Activated CD4-positive, alpha-beta memory T cell treated with anti-CD3 and anti-CD28 coated beads for 36 hours (primary cell): ENCODE results near the gene TJAP1. TPM values are rescaled to one million over a fixed set of nuclear protein-coding genes. Genes with fewer than 3 reads are reported as not detected.

Experiments used
- CTCF ChIA-PET: fragments of 350-600 bp; sonication (Branson Sonifier 250); formaldehyde crosslinking; loops from one replicate; lab custom pipeline; 2021; ENCODE audit warnings: antibody characterized with exemption, inconsistent platforms; lab: Charles Lee
- POLR2A ChIA-PET: fragments of 350-600 bp; sonication (Branson Sonifier 250); formaldehyde crosslinking; loops from one replicate; lab custom pipeline; 2021; ENCODE audit warnings: antibody characterized with exemption; lab: Charles Lee
- DNase-seq: peaks from one replicate; pipeline ENCODE4 v3.0.0-alpha.2; 2020
- H3K27ac Mint-ChIP-seq: one replicate; pipeline ENCODE4 v1.8.0; 2021; ENCODE audit warnings: mixed read lengths
- H3K27me3 Mint-ChIP-seq: one replicate; pipeline ENCODE4 v1.8.0; 2021; ENCODE audit warnings: mixed read lengths
- H3K36me3 Mint-ChIP-seq: one replicate; pipeline ENCODE4 v1.8.0; 2021; ENCODE audit warnings: mixed read lengths
- H3K4me1 Mint-ChIP-seq: one replicate; pipeline ENCODE4 v1.8.0; 2021; ENCODE audit warnings: low read depth, mixed read lengths
- H3K4me3 Mint-ChIP-seq: one replicate; pipeline ENCODE4 v1.8.0; 2021; ENCODE audit warnings: mild to moderate bottlenecking, mixed read lengths
- H3K9me3 Mint-ChIP-seq: one replicate; pipeline ENCODE4 v1.8.0; 2021; ENCODE audit warnings: mixed read lengths
- intact Hi-C: fragments of 100-400 bp; cut with micrococcal nuclease; formaldehyde crosslinking; loops from one replicate; pipeline ENCODE4 v1.15.1; 2023
- total RNA-seq, 2 experiments: library from RNA; stranded (reverse); gene quantifications; one replicate each; pipeline ENCODE4 v1.2.3, GENCODE V29; 2021

TJAP1 gene
- total RNA-seq, 2 experiments from 2014 or later = 30.5 to 36.2 TPM

DNA sequence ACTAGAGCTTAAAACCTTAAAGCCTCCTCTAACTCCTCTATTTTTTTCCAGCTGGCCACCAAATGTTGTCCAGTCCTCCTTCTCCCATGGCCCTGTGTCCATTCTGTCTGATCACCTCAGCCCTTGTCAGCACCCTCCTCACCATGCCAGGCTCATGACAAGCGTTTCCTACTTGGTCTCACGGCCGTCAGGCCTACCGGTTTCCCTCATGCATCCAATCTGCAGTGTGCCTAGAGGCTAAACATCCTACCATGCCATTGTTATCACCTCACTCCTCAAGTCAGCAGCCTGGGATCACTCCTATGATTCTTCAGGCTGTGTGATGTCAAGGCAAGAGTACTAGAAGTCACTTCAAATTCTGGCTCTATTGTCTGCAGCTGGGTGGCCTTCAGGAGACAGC lies 9.6 kb upstream of the TJAP1 start:
- intact Hi-C loops = no loop called here
- Mint-ChIP-seq H3K27ac (no peak overlapping the region), H3K27me3 (peaks cover 22% of the 10 kb centered on the region), H3K4me3 (no peak overlapping the region), H3K4me1 (no peaks in the 10 kb centered on the region), H3K36me3 (no peaks in the 10 kb centered on the region), H3K9me3 (no peaks in the 10 kb centered on the region)
- POLR2A ChIA-PET = no interaction called here
- CTCF ChIA-PET = interaction anchor here (1.2 kb wide), 1 partner anchor 39 kb away, joined by 5 read pairs; no protein-coding TSS in a partner anchor
- DNase-seq = no peak

DNA sequence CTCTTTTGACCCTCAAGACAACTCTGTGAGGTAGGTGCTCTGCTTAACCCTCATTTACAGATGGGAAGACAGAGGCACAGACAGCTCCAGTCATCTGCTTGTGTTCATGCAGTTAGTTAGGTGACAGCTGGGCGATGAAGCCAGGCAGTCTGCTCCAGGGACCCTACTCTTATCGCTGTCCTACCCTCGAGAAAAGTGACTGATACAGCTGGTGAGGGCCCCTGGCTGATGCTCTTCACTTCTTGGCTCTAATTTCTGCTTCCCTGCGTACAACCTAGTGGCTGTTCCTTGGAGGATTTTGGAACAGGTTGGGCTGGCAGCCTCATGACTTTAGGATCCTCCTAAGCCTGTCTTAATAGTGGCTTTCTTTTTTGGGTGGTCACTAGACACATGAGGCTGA lies 9.1 kb upstream of the TJAP1 start:
- intact Hi-C loops = no loop called here
- no peak for DNase-seq
- no peaks in the 10 kb centered on the region for H3K9me3 Mint-ChIP-seq
- no peak overlapping the region for H3K4me3 Mint-ChIP-seq
- POLR2A ChIA-PET = no interaction called here
- no peaks in the 10 kb centered on the region for H3K36me3 Mint-ChIP-seq
- no peak overlapping the region for H3K27ac Mint-ChIP-seq
- H3K4me1 Mint-ChIP-seq = no peaks in the 10 kb centered on the region
- CTCF ChIA-PET = interaction anchor here (1.2 kb wide), 1 partner anchor 39 kb away, joined by 5 read pairs; no protein-coding TSS in a partner anchor
- peaks cover 19% of the 10 kb centered on the region for H3K27me3 Mint-ChIP-seq

DNA sequence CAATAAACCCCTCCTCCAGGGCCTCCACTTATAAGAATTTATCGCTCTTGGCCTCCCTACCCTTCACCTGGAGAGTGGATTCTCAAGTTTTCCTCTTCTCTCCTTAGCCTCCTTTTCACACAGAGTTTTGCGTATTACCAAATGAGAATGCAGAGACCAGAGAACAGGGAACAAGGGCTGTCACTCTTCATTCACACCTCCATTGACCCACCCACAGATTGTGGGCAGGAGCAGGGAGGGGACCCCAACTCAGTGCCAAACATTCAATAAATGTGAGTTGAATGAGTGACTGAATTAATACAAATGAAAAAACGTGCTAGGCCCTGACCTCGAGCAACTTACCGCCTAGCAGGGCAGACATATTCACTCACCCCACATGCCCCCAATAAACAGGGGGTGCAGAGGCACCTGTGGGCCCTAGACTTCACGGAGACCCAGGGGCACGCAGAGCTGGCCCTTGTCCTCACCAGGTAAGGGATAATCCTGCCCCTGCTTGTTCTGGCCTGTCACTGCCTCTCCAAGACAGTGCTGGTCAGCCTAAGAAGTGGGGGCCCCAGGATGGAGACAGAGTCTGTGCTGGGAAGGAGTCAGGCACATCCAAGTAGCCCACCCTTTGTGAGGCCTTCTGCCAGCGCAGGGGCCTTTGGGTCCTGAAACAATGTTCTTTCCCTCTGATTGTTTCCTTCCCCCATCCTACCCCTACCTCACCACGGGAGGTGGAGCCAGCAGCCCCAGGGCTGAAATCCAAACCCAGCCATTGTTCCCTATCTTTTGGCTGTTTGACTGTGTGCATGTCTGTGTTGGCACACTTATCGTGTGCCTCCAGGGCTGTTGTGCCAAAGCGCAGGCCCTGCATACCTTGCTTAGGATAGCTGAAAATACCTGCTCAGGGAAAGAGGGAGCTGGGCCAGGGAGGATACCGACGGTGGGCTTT lies 8.4 kb upstream of the TJAP1 start:
- POLR2A ChIA-PET = no interaction called here
- Mint-ChIP-seq H3K9me3 (no peaks in the 10 kb centered on the region), H3K4me3 (no peak overlapping the region), H3K4me1 (no peaks in the 10 kb centered on the region), H3K27ac (no peak overlapping the region), H3K36me3 (no peaks in the 10 kb centered on the region), H3K27me3 (peaks cover 19% of the 10 kb centered on the region)
- CTCF ChIA-PET = no interaction called here
- intact Hi-C loops = no loop called here
- DNase-seq = no peak

DNA sequence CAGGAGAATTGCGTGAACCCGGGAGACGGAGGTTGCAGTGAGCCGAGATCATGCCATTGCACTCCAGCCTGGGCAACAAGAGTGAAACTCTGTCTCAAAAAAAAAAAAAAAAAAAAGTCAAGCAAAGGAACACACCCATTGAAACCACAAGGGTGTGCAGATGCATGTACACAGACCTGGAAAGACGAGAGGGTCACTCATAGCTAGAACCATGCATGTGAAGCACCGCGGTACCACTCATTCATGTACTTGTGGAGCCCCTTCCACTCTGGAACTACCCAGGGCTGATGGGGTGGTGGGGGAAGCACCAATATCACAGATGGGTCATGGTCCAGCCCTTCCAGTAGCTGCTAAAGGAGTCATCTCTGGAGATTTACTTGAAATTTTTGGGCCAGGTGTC lies 7.4 kb upstream of the TJAP1 start:
- H3K27ac Mint-ChIP-seq = no peak overlapping the region
- ChIA-PET CTCF (interaction anchor here (0.8 kb wide), 1 partner anchor 36 kb away, joined by 3 read pairs; no protein-coding TSS in a partner anchor), POLR2A (no interaction called here)
- H3K4me1 Mint-ChIP-seq = no peaks in the 10 kb centered on the region
- DNase-seq = peak; percentile 13
- H3K36me3 Mint-ChIP-seq = no peaks in the 10 kb centered on the region
- H3K27me3 Mint-ChIP-seq = peaks cover 18% of the 10 kb centered on the region
- no peak overlapping the region for H3K4me3 Mint-ChIP-seq
- H3K9me3 Mint-ChIP-seq = no peaks in the 10 kb centered on the region
- intact Hi-C loops = no loop called here

GRCh38 chr6:43471399-43471798 lies 6.0 kb upstream of the TJAP1 start:
- Mint-ChIP-seq H3K4me1 (no peaks in the 10 kb centered on the region), H3K36me3 (no peaks in the 10 kb centered on the region), H3K27me3 (peaks cover 15% of the 10 kb centered on the region), H3K9me3 (no peaks in the 10 kb centered on the region), H3K4me3 (no peak overlapping the region), H3K27ac (no peak overlapping the region)
- intact Hi-C loops = no loop called here
- DNase-seq = no peak
- CTCF ChIA-PET = interaction anchor here (0.8 kb wide), 1 partner anchor 36 kb away, joined by 3 read pairs; no protein-coding TSS in a partner anchor
- POLR2A ChIA-PET = no interaction called here

DNA sequence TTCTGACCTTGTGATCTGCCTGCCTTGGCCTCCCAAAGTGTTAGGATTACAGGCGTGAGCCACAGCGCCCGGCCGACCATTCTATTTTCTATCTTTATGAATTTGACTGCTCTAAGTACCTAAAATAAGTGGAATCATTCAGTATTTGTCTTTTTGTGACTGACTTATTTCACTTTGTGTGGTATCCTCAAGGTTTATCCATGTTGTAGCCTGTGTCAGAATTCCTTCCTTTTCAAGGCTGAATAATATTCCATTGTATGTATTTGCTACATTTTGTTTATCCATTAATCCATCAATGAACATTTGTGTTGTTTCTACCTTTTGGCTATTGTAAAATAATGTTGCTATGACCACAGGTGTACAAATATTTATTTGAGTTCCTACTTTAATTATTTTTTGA lies 4.9 kb upstream of the TJAP1 start:
- ChIA-PET POLR2A (no interaction called here), CTCF (no interaction called here)
- Mint-ChIP-seq H3K4me1 (peaks cover 10% of the 10 kb centered on the region), H3K36me3 (no peaks in the 10 kb centered on the region), H3K27ac (no peak overlapping the region), H3K4me3 (no peak overlapping the region), H3K27me3 (peaks cover 11% of the 10 kb centered on the region), H3K9me3 (no peaks in the 10 kb centered on the region)
- intact Hi-C loops = no loop called here
- no peak for DNase-seq

- no peak for DNase-seq
- H3K27me3 Mint-ChIP-seq = no peaks in the 10 kb centered on the region
- no peak overlapping the region for H3K27ac Mint-ChIP-seq
- no peak overlapping the region for H3K4me3 Mint-ChIP-seq
- no peaks in the 10 kb centered on the region for H3K36me3 Mint-ChIP-seq
- ChIA-PET CTCF (no interaction called here), POLR2A (no interaction called here)
- H3K9me3 Mint-ChIP-seq = no peaks in the 10 kb centered on the region
- peaks cover 33% of the 10 kb centered on the region for H3K4me1 Mint-ChIP-seq
- intact Hi-C loops = loop anchor here (5.0 kb wide), 1 partner anchor 93 kb away; no protein-coding TSS in a partner anchor
Measured at GRCh38 chr6:43475516-43475915, 1.9 kb upstream of the TJAP1 start.

- H3K4me3 Mint-ChIP-seq = peak overlapping the region; percentile 92
- intact Hi-C loops = loop anchor here (1.0 to 5.0 kb wide), 6 partner anchors 22 to 302 kb away; partner anchors contain the start of genes DLK2, POLR1C, YIPF3 and ZNF318
- H3K9me3 Mint-ChIP-seq = no peaks in the 10 kb centered on the region
- DNase-seq = no peak
- peak overlapping the region; percentile 87 for H3K27ac Mint-ChIP-seq
- H3K36me3 Mint-ChIP-seq = peaks cover under 1% of the 10 kb centered on the region
- no peaks in the 10 kb centered on the region for H3K27me3 Mint-ChIP-seq
- POLR2A ChIA-PET = interaction anchor here (0.6 to 1.0 kb wide), 2 partner anchors 43 to 252 kb away, joined by 3 to 6 read pairs; no protein-coding TSS in a partner anchor
- CTCF ChIA-PET = interaction anchor here (1.0 to 2.2 kb wide), 3 partner anchors 21 to 248 kb away, joined by 3 to 7 read pairs (median 3); partner anchors contain the start of genes DLK2 and DNPH1
- H3K4me1 Mint-ChIP-seq = peaks cover 42% of the 10 kb centered on the region
Measured at GRCh38 chr6:43476746-43477145, 624 bp upstream of the TJAP1 start.

GRCh38 chr6:43478008-43478372 lies 620 bp downstream of the TJAP1 start:
- Mint-ChIP-seq H3K27ac (peak overlapping the region; percentile 87), H3K27me3 (no peaks in the 10 kb centered on the region)
- POLR2A ChIA-PET = interaction anchor here (0.6 to 1.1 kb wide), 8 partner anchors 9 to 486 kb away, joined by 3 to 5 read pairs (median 3); partner anchors contain the start of genes DLK2, GTPBP2 and MAD2L1BP

DNA sequence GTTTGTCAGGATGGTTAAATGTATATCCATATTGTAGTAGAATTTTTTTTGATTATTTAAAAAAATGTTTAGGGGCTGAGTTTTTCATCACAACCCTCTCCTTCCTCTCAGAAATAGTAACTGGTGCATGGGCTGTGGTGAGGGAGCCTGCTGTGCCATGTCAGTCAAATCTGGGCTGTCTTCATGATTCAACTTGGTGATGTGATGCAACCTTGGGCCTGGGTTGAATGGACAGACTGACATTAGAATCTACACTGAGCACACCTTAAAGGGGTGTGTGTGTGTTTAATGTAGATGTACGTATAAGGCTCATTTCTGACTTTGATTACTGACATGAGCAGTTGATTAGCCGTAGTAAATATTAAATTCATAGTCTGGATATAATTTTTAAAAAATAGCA lies 3.7 kb downstream of the TJAP1 start:
- H3K27me3 Mint-ChIP-seq = no peaks in the 10 kb centered on the region
- intact Hi-C loops = no loop called here
- ChIA-PET POLR2A (no interaction called here), CTCF (interaction anchor here (1.2 to 1.8 kb wide), 2 partner anchors 25 to 218 kb away, joined by 3 to 7 read pairs; no protein-coding TSS in a partner anchor)
- no peak overlapping the region for H3K4me3 Mint-ChIP-seq
- no peaks in the 10 kb centered on the region for H3K9me3 Mint-ChIP-seq
- peaks cover 53% of the 10 kb centered on the region for H3K4me1 Mint-ChIP-seq
- H3K27ac Mint-ChIP-seq = no peak overlapping the region
- H3K36me3 Mint-ChIP-seq = peaks cover 2% of the 10 kb centered on the region
- peak; percentile 43 for DNase-seq

More at GRCh38 chr6:43478008-43478372, 620 bp downstream of the TJAP1 start:
- peak; percentile 22 for DNase-seq
- Mint-ChIP-seq H3K9me3 (no peaks in the 10 kb centered on the region), H3K4me3 (peak overlapping the region; percentile 92), H3K4me1 (peaks cover 48% of the 10 kb centered on the region), H3K36me3 (peaks cover 2% of the 10 kb centered on the region)
- intact Hi-C loops = loop anchor here (5.0 kb wide), 1 partner anchor 96 kb away; no protein-coding TSS in a partner anchor
- CTCF ChIA-PET = interaction anchor here (1.2 to 2.2 kb wide), 3 partner anchors 18 to 249 kb away, joined by 3 to 7 read pairs (median 4); partner anchors contain the start of gene DNPH1

GRCh38 chr6:43481591-43482236 lies 4.3 kb downstream of the TJAP1 start:
- Mint-ChIP-seq H3K4me1 (peaks cover 50% of the 10 kb centered on the region), H3K27ac (no peak overlapping the region), H3K4me3 (no peak overlapping the region), H3K9me3 (no peaks in the 10 kb centered on the region), H3K27me3 (no peaks in the 10 kb centered on the region), H3K36me3 (peaks cover 2% of the 10 kb centered on the region)
- intact Hi-C loops = no loop called here
- no peak for DNase-seq
- ChIA-PET CTCF (interaction anchor here (1.8 kb wide), 1 partner anchor 25 kb away, joined by 7 read pairs; no protein-coding TSS in a partner anchor), POLR2A (no interaction called here)
